Stimulated activated CD4-positive, alpha-beta T cell treated with anti-CD3 and anti-CD28 coated beads, Interleukin-15, amount 100 ng/mL, for 1 hour (primary cell): Measurements from ENCODE around the gene G6PC3.

ENCODE experiments used
- DNase-seq, 2 donors: peaks; one replicate each; pipeline ENCODE4 v3.0.0-alpha.2; 2020; ENCODE audit warnings: low read depth in 1 of 2, low spot score in 1 of 2

G6PC3 gene

GRCh38 chr17:44059101-44059892 lies 11.2 kb upstream of the G6PC3 start:
- no peak for DNase-seq

DNA sequence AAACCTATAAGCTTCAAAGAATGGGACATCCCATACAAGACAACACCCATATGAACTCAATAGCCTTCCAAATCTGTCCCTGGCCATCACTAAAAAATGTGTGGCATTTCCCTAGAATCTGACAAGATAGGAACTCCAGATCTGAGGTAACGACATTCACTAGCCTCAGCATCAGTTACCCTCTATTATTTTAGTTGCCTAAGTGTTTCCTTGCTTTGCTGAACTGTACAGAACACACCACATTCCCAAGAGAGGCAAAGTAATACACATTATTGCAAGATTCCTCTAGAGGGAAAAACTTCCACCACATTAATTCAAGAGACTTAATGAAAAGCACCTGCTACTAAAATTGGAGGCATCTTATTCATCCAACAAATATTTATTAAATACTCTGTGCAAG lies 9.1 kb upstream of the G6PC3 start:
- DNase-seq, result no peak

- no peak for DNase-seq
These were observed 7.7 kb upstream of the G6PC3 start for GRCh38 chr17:44062871-44063270.

DNA sequence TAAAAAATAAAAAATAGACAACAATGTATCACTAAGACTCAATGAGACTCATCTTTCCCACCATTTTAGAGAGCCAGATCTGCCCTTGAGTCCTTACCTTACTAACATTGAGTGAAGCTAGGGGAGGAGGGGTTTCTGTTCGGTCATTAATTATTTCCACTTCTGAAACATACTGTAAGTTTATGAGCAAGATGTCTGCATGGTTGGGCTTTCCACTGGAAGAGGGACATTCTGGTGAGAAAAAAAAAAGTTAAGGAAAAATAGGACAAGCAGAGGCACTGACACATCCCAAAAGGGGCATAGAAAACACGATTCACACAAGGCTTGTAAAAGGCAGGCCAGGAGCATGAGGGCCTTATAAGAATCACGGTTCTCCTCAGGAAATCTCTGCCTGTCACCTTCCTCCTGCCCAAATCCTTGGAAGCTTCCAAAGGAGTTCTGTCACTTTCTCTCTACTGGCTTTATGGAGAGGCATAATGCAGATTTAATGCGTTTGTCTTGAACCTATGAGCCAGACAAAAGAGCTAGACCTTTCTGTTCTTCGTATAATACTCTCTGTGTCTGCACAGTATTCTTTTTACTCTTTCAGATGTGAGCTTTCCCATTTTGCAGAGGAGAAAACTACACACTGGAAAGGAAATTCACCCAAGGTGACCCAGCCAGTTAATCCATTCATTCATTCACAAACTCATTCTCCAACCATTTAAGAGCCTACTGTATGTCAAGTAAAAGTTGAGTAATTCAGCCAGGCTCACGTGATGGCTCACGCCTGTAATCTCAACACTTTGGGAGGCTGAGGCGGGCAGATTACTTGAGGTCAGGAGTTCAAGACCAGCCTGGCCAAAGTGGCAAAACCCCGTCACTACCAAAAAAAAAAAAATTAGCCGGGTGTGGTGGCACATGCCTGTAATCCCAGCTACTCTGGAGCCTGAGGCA lies 6.6 kb upstream of the G6PC3 start:
- DNase-seq, result no peak

DNA sequence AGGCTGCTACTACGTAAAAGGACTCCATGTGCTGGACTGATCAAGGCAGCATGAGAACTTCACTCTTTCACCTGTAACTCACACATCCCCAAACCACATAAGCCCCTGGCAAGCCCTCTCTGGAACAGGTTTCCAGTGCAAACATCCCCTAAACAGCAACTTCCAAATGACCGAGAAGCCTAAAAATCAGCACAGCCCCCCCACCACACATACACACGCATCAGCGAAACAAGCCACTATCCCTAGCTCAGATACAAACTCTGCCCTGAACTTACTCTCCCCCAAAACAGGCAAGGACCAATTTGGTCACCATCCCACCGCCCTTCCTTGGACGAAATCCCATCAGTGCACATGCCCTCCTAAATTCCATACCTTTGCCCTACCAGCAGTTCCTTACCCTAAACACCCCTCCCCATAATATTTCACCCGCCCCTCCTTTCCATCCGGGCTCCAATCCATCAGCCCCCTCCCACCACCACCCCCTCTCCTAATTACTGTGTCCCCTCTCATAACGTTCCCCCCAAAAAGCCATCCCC lies 4.8 kb upstream of the G6PC3 start:
- no peak for DNase-seq

DNA sequence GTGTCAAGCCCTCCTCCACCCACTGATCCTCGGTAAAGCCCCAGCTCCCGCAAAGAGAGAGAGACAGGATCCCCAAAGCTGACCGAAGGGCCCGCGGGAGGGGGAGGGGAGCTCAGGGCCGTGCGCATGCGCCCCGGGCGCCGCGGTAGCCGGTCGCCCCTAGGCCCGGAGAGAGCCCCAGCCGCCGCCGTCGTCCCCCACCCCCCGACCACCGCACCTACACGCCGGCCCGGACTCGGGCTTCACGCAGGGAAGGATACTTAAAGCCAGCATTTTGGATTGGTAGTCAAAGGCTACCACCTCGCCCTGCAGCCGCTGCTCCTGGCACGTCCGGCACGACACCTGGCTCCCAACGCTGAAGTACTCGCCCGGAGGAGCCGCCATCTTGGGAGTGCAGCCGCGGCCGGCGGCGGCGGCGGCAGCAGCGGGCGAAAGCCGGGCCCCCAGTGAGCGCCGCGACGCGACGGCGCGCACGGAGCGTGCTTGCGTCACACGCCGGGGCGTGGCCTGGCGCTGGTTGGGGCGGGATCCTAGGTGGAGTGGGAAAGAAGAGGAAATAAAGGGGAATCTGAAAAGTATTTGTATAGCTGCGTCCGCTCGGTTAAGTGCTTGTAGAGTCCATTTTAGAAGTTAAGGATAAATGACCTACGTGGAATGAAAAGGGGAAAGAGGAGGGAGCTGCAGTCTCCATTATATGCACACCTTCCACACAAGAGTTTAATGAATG lies 4.2 kb upstream of the G6PC3 start, which contains the start of gene LSM12:
Gene LSM12 (minus strand): TSS at position 468 of the 727 bp plus-strand sequence. CDS start 84 bp downstream, at position 384.
- peak; percentile 79 to 92 for DNase-seq

GRCh38 chr17:44067545-44067940 lies 3.0 kb upstream of the G6PC3 start:
- no peak for DNase-seq

DNA sequence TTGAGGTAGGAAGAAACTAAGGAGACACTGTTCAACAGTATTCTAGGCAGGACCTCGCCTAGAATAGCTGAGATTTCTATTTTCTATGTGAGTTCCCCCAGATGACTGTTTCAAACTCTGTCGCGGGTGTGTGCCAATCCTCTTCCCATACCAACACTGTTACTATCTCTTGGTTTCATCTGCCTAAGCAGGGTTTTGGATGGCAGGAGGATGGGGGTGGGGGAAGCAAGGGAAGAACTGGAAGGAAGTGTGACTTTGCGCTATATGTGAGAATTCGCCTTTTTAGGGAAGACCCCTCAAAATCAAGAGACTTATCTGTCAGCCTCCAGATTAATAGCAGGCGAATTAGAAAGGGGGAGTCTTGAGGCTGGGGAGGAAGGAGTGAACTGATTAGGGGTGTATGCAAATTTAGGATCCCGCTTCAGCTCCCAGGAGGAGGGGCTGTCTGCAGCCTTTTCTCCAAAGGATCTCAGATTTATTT lies 521 bp upstream of the G6PC3 start:
- no peak for DNase-seq

- peak in 1 of 2 donors; percentile 53 for DNase-seq
These were observed 624 bp downstream of the G6PC3 start for GRCh38 chr17:44071198-44071520.

DNA sequence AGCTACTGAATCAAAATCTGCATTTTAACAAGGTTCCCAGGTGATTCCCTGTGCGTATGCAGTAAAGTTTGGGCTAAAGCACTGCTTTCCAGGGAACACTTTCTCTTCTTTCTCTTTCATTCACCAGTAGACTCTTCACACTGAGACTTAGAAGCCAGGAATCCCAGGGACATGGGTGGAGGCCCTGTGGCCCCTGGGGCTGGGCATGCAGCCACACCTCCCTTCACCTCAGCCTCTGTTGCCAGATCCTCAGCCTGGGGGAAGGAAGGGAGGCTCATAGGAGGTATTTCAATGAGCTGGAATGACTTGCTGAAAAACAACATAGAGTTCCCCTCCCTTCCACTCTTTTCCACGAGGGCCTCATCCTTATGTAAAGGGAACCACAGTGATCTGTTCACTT lies 1.2 kb downstream of the G6PC3 start:
- DNase-seq, result no peak

- no peak for DNase-seq
These were observed 3.8 kb downstream of the G6PC3 start for GRCh38 chr17:44074231-44074910.

GRCh38 chr17:44074911-44075285 lies 4.4 kb downstream of the G6PC3 start:
- DNase-seq, result no peak

DNA sequence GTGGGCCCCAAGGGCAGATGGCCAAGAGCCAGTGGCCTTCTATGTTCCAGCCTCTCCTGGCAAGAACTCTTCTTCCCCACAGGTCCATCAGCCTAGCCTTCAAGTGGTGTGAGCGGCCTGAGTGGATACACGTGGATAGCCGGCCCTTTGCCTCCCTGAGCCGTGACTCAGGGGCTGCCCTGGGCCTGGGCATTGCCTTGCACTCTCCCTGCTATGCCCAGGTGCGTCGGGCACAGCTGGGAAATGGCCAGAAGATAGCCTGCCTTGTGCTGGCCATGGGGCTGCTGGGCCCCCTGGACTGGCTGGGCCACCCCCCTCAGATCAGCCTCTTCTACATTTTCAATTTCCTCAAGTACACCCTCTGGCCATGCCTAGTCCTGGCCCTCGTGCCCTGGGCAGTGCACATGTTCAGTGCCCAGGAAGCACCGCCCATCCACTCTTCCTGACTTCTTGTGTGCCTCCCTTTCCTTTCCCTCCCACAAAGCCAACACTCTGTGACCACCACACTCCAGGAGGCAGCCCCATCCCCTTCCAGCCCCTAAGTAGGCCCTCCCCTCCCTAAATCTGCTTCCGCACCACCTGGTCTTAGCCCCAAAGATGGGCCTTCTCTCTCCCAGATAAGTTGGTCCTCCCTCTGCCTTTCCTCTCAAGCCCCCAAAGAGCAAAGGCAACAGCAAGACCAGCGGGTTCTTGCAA lies 5.2 kb downstream of the G6PC3 start:
- DNase-seq, result no peak

- no peak for DNase-seq
These were observed 6.4 kb downstream of the G6PC3 start for GRCh38 chr17:44076716-44077594.

- DNase-seq, result no peak
These were observed 7.0 kb downstream of the G6PC3 start for GRCh38 chr17:44077595-44077909.

DNA sequence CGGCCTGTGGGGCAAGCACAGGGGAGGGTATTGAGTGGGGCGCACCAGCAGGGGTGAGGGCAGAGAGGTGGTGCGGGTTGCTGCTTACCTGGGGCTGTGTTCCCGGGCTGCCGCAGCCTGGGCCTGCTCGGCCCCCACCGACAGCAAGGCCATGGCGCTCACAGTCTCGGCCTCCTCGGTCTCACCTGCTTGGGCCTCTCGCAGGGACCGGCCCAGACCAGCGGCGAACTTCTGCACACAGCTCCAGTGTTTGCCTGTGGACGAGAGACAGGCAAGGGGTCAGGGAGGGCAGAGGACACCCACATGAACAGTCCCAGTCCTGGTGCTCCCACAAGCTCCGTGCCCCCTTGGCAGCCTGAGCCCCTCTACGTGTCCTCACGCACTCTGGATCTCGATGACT lies 7.9 kb downstream of the G6PC3 start:
- DNase-seq, result no peak

DNA sequence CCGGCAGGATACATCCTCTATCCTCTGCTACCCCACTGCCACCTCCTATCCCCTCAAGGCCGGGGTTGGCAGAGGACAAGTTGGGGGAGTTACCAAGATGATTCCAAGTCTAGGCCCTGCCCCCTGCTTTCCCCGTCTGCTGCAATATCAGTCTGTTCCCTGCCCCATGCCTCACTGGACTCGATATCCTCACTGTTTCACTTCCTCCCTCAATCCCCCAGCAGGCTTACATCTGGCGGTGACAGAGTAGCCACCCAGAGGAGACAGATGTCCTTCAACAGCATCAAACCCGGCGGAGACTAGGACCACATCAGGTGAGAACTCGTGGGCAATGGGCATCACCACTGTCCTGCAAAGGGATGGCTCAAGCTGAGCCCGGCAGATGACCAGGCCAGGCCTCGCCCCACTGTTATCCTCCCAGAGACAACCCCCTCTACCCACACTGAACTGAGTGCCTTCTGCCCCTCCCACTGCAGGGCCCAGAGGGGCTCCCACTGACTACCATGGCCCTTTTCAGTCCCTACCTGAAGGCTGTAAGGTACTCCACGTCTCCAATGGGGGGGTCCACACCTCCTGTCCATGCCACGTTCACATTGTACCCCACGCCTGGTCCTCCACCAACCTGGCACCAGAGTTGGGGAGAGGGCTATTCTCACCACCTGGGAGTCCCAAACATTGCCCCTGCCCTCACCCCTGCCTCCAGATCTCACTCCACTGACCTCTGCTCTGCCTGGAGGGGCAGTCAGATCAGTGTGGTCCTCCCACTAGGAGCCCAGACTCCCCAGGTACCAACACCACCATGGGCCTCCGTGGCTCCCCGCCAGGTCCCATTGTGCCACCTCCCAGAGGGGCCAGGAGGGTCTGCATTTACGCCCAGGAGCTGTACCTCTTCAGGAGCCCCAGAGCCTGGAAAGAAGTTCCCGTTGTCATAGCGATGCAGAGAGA lies 9.6 kb downstream of the G6PC3 start:
- DNase-seq, result no peak

DNA sequence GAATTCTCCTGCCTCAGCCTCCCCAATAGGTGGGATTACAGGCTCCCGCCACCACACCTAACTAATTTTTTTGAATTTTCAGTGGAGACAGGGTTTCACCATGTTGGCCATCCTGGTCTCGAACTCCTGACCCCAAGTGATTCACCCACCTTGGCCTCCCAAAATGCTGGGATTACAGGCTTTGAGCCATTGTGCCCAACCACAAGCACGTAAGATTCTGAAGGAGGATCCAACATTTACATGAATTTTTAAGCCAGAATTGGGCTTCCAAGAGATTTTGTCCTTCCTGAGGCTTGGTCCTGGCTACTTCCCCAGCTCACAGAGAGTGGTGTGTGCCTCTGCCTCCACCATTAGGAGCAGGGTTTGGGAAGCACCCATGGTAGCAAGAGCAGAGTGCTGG lies 11.1 kb downstream of the G6PC3 start:
- DNase-seq, result no peak
